WERI-Rb-1 (cell line): Measurements from ENCODE around the gene FSIP2.
"Not testable (repeated sequence)": the region's sequence is repeated elsewhere in the genome, so short reads cannot be mapped to it uniquely, and the experiment has no call there.

Experiments used
- DNase-seq: peaks from one replicate; pipeline ENCODE4 v3.0.0-alpha.2; 2020
- H3K27ac ChIP-seq: fragments of 250-450 bp; sonication (Bioruptor Pico); 2 replicates; pipeline ENCODE4 v1.5.1; 2020; ENCODE audit warnings: mild to moderate bottlenecking, moderate library complexity
- H3K27me3 ChIP-seq: fragments of 250-450 bp; sonication (Bioruptor Pico); 2 replicates; pipeline ENCODE4 v1.5.1; 2021; ENCODE audit warnings: mild to moderate bottlenecking, low read depth, moderate library complexity; ENCODE audit not compliant: insufficient read depth, severe bottlenecking
- H3K36me3 ChIP-seq: fragments of 250-450 bp; sonication (Bioruptor Pico); 2 replicates; pipeline ENCODE4 v1.5.1; 2020; ENCODE audit warnings: mild to moderate bottlenecking, moderate library complexity
- H3K4me3 ChIP-seq: 2 replicates; pipeline ENCODE4 v1.5.1; 2011; ENCODE audit warnings: low read depth, mild to moderate bottlenecking, control low read depth, low read length
- H3K9me3 ChIP-seq: fragments of 250-450 bp; sonication (Bioruptor Pico); 2 replicates; pipeline ENCODE4 v1.5.1; 2021; ENCODE audit warnings: mild to moderate bottlenecking, moderate library complexity; ENCODE audit not compliant: severe bottlenecking
- CTCF ChIP-seq: IDR thresholded peaks from 2 replicates; pipeline ENCODE4 v1.5.1; 2011; ENCODE audit warnings: low read depth, mild to moderate bottlenecking, control low read depth, inconsistent platforms, low read length

Gene FSIP2

GRCh38 chr2:185862657-185863398, 124.2 kb downstream of the FSIP2 start:
- DNase-seq: no peak
- no peaks in the 10 kb centered on the region for H3K36me3 ChIP-seq
- no peak overlapping the region for H3K4me3 ChIP-seq
- no peaks in the 10 kb centered on the region for H3K9me3 ChIP-seq
- no peak overlapping the region for H3K27ac ChIP-seq
- TF ChIP-seq CTCF: no peak
- H3K27me3 ChIP-seq: no peaks in the 10 kb centered on the region

GRCh38 chr2:185864468-185865260, 126.1 kb downstream of the FSIP2 start:
- H3K9me3 ChIP-seq, H3K27ac ChIP-seq, H3K4me3 ChIP-seq, H3K27me3 ChIP-seq, DNase-seq, H3K36me3 ChIP-seq: not testable (repeated sequence)

GRCh38 chr2:185875136-185875931, 136.7 kb downstream of the FSIP2 start:
- H3K36me3 ChIP-seq: no peaks in the 10 kb centered on the region
- no peak overlapping the region for H3K27ac ChIP-seq

GRCh38 chr2:185876234-185876633, 137.6 kb downstream of the FSIP2 start:
- no peak for TF ChIP-seq CTCF
- DNase-seq: no peak
- no peak overlapping the region for H3K4me3 ChIP-seq
- no peaks in the 10 kb centered on the region for H3K27me3 ChIP-seq
- H3K27ac ChIP-seq: no peak overlapping the region
- no peaks in the 10 kb centered on the region for H3K9me3 ChIP-seq
- H3K36me3 ChIP-seq: no peaks in the 10 kb centered on the region

More at GRCh38 chr2:185875136-185875931, 136.7 kb downstream of the FSIP2 start:
- Histone ChIP-seq H3K9me3 (no peaks in the 10 kb centered on the region), H3K4me3 (no peak overlapping the region), H3K27me3 (no peaks in the 10 kb centered on the region)
- no peak for TF ChIP-seq CTCF
- DNase-seq: no peak

GRCh38 chr2:185880396-185880795, 141.8 kb downstream of the FSIP2 start:
- DNase-seq: no peak
- H3K4me3 ChIP-seq: no peak overlapping the region
- no peak for TF ChIP-seq CTCF
- H3K27me3 ChIP-seq: no peaks in the 10 kb centered on the region
- no peak overlapping the region for H3K27ac ChIP-seq
- H3K36me3 ChIP-seq: no peaks in the 10 kb centered on the region
- no peaks in the 10 kb centered on the region for H3K9me3 ChIP-seq
